GM19351 (cell line): ENCODE results near the gene TMEM62.

ENCODE experiments used
- ATAC-seq: cut with Tn5 transposase; IDR thresholded peaks from one replicate; pipeline ENCODE4 v1.9.1; 2021; ENCODE audit warnings: mild to moderate bottlenecking, moderate library complexity; ENCODE audit not compliant: unreplicated experiment

The TMEM62 gene

GRCh38 chr15:43226436-43227305, 93.3 kb downstream of the TMEM62 start:
- no peak for ATAC-seq

GRCh38 chr15:43229977-43230376, 96.6 kb downstream of the TMEM62 start:
- no peak for ATAC-seq

GRCh38 chr15:43230640-43231115, 97.3 kb downstream of the TMEM62 start:
- no peak for ATAC-seq

GRCh38 chr15:43232289-43232874, 99.0 kb downstream of the TMEM62 start:
- ATAC-seq: no peak
